ENCODE results near the gene CLNK. TPM values are rescaled to one million over a fixed set of nuclear protein-coding genes. Genes with fewer than 3 reads are reported as not detected.

Gene CLNK
- total and polyA plus RNA-seq, 12 donors = 0.07 to 0.35 (median 0.26) TPM; not detected in 9

GRCh38 chr4:10567766-10568165 lies 116.8 kb downstream of the CLNK start:
- Histone ChIP-seq H3K27ac (no peak overlapping the region), H3K4me3 (no peak overlapping the region), H3K4me1 (replicated peaks in 1 of 2) (no peaks in the 10 kb centered on the region), H3K36me3 (replicated peaks in 1 of 2) (no peaks in the 10 kb centered on the region), H3K9me3 (replicated peaks in 1 of 3) (no peaks in the 10 kb centered on the region), H3K27me3 (no peaks in the 10 kb centered on the region)
- no peak for DNase-seq
- TF ChIP-seq POLR2A (IDR thresholded peaks at IDR 0.05) = no peak
- TF ChIP-seq, protein P1, sequence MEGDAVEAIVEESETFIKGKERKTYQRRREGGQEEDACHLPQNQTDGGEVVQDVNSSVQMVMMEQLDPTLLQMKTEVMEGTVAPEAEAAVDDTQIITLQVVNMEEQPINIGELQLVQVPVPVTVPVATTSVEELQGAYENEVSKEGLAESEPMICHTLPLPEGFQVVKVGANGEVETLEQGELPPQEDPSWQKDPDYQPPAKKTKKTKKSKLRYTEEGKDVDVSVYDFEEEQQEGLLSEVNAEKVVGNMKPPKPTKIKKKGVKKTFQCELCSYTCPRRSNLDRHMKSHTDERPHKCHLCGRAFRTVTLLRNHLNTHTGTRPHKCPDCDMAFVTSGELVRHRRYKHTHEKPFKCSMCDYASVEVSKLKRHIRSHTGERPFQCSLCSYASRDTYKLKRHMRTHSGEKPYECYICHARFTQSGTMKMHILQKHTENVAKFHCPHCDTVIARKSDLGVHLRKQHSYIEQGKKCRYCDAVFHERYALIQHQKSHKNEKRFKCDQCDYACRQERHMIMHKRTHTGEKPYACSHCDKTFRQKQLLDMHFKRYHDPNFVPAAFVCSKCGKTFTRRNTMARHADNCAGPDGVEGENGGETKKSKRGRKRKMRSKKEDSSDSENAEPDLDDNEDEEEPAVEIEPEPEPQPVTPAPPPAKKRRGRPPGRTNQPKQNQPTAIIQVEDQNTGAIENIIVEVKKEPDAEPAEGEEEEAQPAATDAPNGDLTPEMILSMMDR (IDR thresholded peaks at IDR 0.05) = no peak
- intact Hi-C loops (cut with DNase I) = loop anchor here in 1 of 2 donors (10.0 kb wide), 1 partner anchor 1157 kb away; no protein-coding TSS in a partner anchor

DNA sequence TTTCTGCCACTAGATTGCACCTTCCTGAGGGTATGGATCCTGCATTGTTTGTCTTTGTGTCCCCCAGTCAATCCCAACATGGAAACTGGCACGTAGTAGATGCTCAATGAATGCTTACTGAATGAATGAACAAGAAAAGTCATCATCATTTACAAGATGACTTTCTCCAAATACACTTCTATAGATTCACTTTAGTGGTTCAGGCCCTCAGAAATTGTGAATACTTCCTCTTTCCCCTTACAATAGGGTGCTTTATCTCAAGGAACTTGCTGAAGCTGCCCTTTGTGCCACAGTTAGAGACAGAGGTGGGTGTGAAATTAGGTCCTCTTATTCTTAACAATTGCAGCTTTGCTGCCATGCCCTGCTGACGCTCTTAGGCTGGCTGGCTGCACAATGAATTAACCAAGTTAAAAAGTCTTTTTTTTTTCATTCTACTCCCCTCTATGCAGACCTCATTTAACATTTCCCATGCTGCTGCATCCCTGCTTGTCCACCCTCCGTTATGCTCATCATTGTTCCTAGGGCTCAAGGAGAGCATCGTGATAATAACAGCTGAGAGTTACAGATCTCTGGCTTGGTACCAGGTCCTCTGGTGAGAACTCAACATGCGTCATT lies 119.3 kb downstream of the CLNK start:
- Histone ChIP-seq H3K4me1 (replicated peaks in 1 of 2) (no peaks in the 10 kb centered on the region), H3K36me3 (replicated peaks in 1 of 2) (no peaks in the 10 kb centered on the region), H3K27me3 (no peaks in the 10 kb centered on the region), H3K27ac (peak overlapping the region in 1 of 5 donors; percentile 26), H3K4me3 (no peak overlapping the region), H3K9me3 (replicated peaks in 1 of 3) (no peaks in the 10 kb centered on the region)
- DNase-seq = peak in 6 of 7 donors; percentile 17 to 49 (median 36)
- TF ChIP-seq POLR2A (IDR thresholded peaks at IDR 0.05) = no peak
- TF ChIP-seq, protein P1 (IDR thresholded peaks at IDR 0.05) = no peak
- WGBS, 4 donors = 51 to 63% (median 56%) methylated on average over 5 of the region's 5 CpGs
- intact Hi-C loops (cut with DNase I) = loop anchor here in 1 of 2 donors (10.0 kb wide), 1 partner anchor 1160 kb away; no protein-coding TSS in a partner anchor

- Histone ChIP-seq H3K4me1 (replicated peaks in 1 of 2) (peaks cover 0 to 9% of the 10 kb centered on the region in 2 donors), H3K9me3 (replicated peaks in 1 of 3) (no peaks in the 10 kb centered on the region), H3K27me3 (no peaks in the 10 kb centered on the region), H3K36me3 (replicated peaks in 1 of 2) (no peaks in the 10 kb centered on the region), H3K27ac (peak overlapping the region in 1 of 5 donors; percentile 18), H3K4me3 (no peak overlapping the region)
- WGBS, 4 donors = 4 to 7% (median 5%) methylated on average over 6 of the region's 6 CpGs
- no peak for TF ChIP-seq POLR2A (IDR thresholded peaks at IDR 0.05)
- TF ChIP-seq, protein P1 (IDR thresholded peaks at IDR 0.05) = peak; percentile 73 to 87 (median 82)
- DNase-seq = peak; percentile 45 to 84 (median 65)
- intact Hi-C loops (cut with DNase I) = no loop called here
Measured at GRCh38 chr4:10554694-10555093, 129.9 kb downstream of the CLNK start.

DNA sequence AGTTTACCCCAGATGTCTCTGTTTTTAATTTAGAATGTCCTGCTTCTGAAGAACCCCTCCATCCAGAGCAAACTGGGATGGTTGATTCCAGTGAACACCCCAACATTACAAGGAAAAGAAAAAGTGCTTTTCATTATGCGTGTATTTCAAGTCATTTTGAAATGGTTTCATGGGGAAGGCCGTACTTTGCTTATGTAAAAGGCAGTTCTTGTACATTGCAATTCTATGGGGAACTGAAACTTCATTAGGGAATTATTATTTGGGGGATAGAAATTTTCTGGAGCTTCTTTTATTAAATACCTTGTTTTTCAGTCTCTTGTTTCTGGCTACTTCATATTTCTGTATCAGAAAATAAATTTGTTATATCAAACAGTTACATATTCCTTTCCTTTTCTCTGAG lies 130.4 kb downstream of the CLNK start:
- no peaks in the 10 kb centered on the region for H3K27me3 ChIP-seq
- no peak overlapping the region for H3K27ac ChIP-seq
- intact Hi-C loops (cut with DNase I) = no loop called here
- H3K36me3 ChIP-seq (replicated peaks in 1 of 2) = no peaks in the 10 kb centered on the region
- TF ChIP-seq, protein P1 (IDR thresholded peaks at IDR 0.05) = no peak
- DNase-seq = no peak
- H3K9me3 ChIP-seq (replicated peaks in 1 of 3) = no peaks in the 10 kb centered on the region
- H3K4me1 ChIP-seq (replicated peaks in 1 of 2) = peaks cover 0 to 9% of the 10 kb centered on the region in 2 donors
- 67 to 87% (median 77%) methylated on average over 2 of the region's 2 CpGs for WGBS, 4 donors
- no peak overlapping the region for H3K4me3 ChIP-seq
